ENCODE measurements around the gene RAB34. TPM values are rescaled to one million over a fixed set of nuclear protein-coding genes. Genes with fewer than 3 reads are reported as not detected.

RAB34 gene
- total RNA-seq, 2 experiments from 2014 or later, result 0.22 to 0.99 TPM

- ChIA-PET CTCF (ENCODE audit: unreplicated experiment) (interaction anchor here (3.5 kb wide), 1 partner anchor 20 kb away, joined by 18 read pairs; the partner anchor contains the start of gene TLCD1), POLR2A (interaction anchor here (1.6 kb wide), 1 partner anchor 19 kb away, joined by 12 read pairs; no protein-coding TSS in a partner anchor)
- TF ChIP-seq CTCF (conservative IDR thresholded peaks at IDR 0.05; ENCODE audit: low read length) (no peak), EZH2phosphoT487 (IDR thresholded peaks at IDR 0.05; ENCODE audit: borderline replicate concordance, low read depth, low read length) (no peak)
- Histone ChIP-seq H3K9me3 (ENCODE audit: low read length) (no peaks in the 10 kb centered on the region), H3K4me2 (ENCODE audit: low read length) (peak overlapping the region; percentile 96), H4K20me1 (ENCODE audit: insufficient read depth, low read length) (peaks cover 30% of the 10 kb centered on the region), H3K27ac (ENCODE audit: low read depth, low read length, poor library complexity, severe bottlenecking) (peak overlapping the region; percentile 95), H3K4me1 (ENCODE audit: insufficient read depth, low read length, poor library complexity, severe bottlenecking) (peaks cover 49% of the 10 kb centered on the region), H2AFZ (ENCODE audit: low read length) (no peak overlapping the region), H3K4me3 (ENCODE audit: low read depth, low read length, poor library complexity, severe bottlenecking) (peak overlapping the region; percentile 98), H3K79me2 (ENCODE audit: insufficient read depth, low read depth, low read length) (peaks cover 39% of the 10 kb centered on the region), H3K36me3 (ENCODE audit: insufficient read depth, low read length) (peaks cover 78% of the 10 kb centered on the region), H3K9me2 (ENCODE audit: insufficient read depth, low read length) (no peaks in the 10 kb centered on the region)
- BruUV-seq (replicated peaks), result no TSS peak
- intact Hi-C loops (cut with micrococcal nuclease; ENCODE audit: unreplicated experiment), result no loop called here
- DNase-seq (ENCODE audit: low spot score), result no peak
Measured at GRCh38 chr17:28747051-28747691, 29.5 kb upstream of the RAB34 start.

- Histone ChIP-seq H3K79me2 (ENCODE audit: insufficient read depth, low read depth, low read length) (peaks cover 39% of the 10 kb centered on the region), H3K9me3 (ENCODE audit: low read length) (no peaks in the 10 kb centered on the region), H3K4me2 (ENCODE audit: low read length) (peak overlapping the region; percentile 96), H3K4me3 (ENCODE audit: low read depth, low read length, poor library complexity, severe bottlenecking) (peak overlapping the region; percentile 98), H3K36me3 (ENCODE audit: insufficient read depth, low read length) (peaks cover 72% of the 10 kb centered on the region), H4K20me1 (ENCODE audit: insufficient read depth, low read length) (peaks cover 30% of the 10 kb centered on the region), H3K4me1 (ENCODE audit: insufficient read depth, low read length, poor library complexity, severe bottlenecking) (peaks cover 55% of the 10 kb centered on the region), H2AFZ (ENCODE audit: low read length) (no peak overlapping the region), H3K27ac (ENCODE audit: low read depth, low read length, poor library complexity, severe bottlenecking) (peak overlapping the region; percentile 95), H3K9me2 (ENCODE audit: insufficient read depth, low read length) (no peaks in the 10 kb centered on the region)
- DNase-seq (ENCODE audit: low spot score), result no peak
- intact Hi-C loops (cut with micrococcal nuclease; ENCODE audit: unreplicated experiment), result no loop called here
- ChIA-PET POLR2A (interaction anchor here (1.6 to 1.7 kb wide), 2 partner anchors 19 to 27 kb away, joined by 4 to 12 read pairs; partner anchors contain the start of gene RPL23A), CTCF (ENCODE audit: unreplicated experiment) (interaction anchor here (0.5 to 3.5 kb wide), 2 partner anchors 20 to 132 kb away, joined by 3 to 18 read pairs; partner anchors contain the start of gene TLCD1)
- TF ChIP-seq EZH2phosphoT487 (IDR thresholded peaks at IDR 0.05; ENCODE audit: borderline replicate concordance, low read depth, low read length) (no peak), CTCF (conservative IDR thresholded peaks at IDR 0.05; ENCODE audit: low read length) (no peak)
- BruUV-seq (replicated peaks), result no TSS peak
Measured at GRCh38 chr17:28746611-28747050, 29.0 kb upstream of the RAB34 start.
